GM19467 (cell line): ENCODE measurements around the gene KRTAP4-1.
"Not testable (repeated sequence)": the region's sequence is repeated elsewhere in the genome, so short reads cannot be mapped to it uniquely, and the experiment has no call there.

Experiments used
- ATAC-seq: cut with Tn5 transposase; IDR thresholded peaks from one replicate; pipeline ENCODE4 v1.9.1; 2021; ENCODE audit warnings: mild to moderate bottlenecking, moderate library complexity; ENCODE audit not compliant: unreplicated experiment

Gene KRTAP4-1

DNA sequence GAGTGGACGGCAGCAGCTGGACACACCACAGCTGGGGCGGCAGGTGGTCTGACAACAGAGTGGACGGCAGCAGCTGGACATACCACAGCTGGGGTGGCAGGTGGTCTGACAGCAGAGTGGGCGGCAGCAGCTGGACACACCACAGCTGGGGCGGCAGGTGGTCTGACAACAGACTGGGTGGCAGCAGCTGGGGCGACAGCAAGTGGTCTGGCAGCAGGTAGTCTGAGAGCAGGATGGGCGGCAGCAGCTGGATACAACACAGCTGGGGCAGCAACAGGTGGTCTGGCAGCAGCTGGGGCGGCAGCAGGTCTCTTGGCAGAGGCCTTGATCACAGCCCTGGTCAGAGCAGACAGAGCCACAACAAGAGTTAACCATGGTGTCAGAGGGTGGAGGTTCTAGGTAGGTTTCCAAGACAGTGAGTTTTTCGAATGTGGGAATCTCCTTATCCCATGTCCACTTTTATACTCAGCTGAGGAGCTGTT is at the start of gene KRTAP4-1:
KRTAP4-1 (minus strand) TSS at position 432 of the 482 bp plus-strand sequence; CDS start at position 375, 57 bp downstream.
- ATAC-seq, result no peak

DNA sequence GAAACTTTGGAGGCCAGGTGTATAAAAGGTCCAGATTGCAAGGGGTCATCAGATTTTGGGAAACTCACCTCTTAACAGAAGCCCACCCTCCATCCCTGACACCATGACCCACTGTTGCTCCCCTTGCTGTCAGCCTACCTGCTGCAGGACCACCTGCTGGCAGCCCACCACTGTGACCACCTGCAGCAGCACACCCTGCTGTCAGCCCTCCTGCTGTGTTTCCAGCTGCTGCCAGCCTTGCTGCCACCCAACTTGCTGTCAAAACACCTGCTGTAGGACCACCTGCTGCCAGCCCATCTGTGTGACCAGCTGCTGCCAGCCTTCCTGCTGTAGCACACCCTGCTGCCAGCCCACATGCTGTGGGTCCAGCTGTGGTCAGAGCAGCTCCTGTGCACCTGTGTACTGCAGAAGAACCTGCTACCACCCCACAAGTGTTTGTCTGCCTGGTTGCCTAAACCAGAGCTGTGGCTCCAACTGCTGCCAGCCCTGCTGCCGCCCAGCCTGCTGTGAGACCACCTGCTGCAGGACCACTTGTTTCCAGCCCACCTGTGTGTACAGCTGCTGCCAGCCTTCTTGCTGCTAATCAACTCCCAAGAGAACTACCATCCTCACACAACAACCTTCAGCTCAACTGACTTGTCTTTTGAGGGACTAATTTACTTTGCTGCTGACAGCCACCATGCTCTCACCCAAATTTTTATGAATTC is 47.8 kb upstream of the KRTAP4-1 start, which contains the start of gene KRTAP9-3:
KRTAP9-3 (plus strand) TSS at position 51 of the 707 bp plus-strand sequence; CDS start at position 104, 53 bp downstream.
- ATAC-seq, result not testable (repeated sequence)

DNA sequence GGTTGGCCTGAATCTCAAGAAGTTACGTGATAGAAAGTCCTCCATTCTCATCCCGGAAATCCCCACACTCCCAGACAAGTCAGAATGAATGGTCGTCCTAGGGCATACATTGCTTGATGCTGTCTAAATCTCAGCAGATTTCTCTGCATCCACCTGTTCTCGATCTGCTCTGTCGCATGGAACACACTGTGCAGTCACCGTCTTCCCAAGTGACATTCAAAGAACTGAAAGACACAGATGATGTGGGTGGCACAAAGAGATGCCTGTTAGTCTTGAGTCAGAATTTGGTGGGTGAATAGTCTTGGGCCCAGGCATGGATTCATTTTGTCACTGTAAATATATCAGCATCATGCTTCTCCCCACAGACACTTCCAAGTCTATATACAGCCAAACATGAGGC is 47.0 kb upstream of the KRTAP4-1 start:
- no peak for ATAC-seq

DNA sequence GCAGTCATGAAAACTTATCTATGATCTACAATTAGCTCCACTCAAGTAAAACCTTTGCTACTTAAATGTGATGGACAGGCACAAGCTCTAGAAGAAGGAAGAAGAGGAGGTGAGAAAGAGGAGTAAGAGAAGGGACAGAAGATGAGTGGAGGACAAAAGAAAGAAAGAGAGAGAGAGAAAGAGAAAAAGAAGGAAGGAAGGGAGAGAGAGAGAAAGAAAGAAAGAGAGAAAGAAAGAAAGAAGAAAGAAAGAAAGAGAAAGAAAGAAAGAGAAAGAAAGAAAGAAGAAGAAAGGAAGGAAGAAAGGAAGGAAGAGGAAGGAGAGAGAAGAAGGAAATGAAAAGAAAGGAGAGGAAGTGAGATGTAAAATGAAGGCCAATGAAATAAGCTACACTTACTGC is 45.4 kb upstream of the KRTAP4-1 start:
- no peak for ATAC-seq

DNA sequence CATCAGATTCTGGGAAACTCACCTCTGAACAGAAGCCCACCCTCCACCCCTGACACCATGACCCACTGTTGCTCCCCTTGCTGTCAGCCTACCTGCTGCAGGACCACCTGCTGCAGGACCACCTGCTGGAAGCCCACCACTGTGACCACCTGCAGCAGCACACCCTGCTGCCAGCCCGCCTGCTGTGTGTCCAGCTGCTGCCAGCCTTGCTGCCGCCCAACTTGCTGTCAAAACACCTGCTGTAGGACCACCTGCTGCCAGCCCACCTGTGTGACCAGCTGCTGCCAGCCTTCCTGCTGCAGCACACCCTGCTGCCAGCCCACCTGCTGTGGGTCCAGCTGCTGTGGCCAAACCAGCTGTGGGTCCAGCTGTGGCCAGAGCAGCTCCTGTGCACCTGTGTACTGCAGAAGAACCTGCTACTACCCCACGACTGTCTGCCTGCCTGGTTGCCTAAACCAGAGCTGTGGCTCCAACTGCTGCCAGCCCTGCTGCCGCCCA is 41.9 kb upstream of the KRTAP4-1 start, which contains the start of gene KRTAP9-2:
KRTAP9-2 (plus strand) TSS at position 51 of the 498 bp plus-strand sequence; CDS start at position 58, 7 bp downstream.
- ATAC-seq, result not testable (repeated sequence)

DNA sequence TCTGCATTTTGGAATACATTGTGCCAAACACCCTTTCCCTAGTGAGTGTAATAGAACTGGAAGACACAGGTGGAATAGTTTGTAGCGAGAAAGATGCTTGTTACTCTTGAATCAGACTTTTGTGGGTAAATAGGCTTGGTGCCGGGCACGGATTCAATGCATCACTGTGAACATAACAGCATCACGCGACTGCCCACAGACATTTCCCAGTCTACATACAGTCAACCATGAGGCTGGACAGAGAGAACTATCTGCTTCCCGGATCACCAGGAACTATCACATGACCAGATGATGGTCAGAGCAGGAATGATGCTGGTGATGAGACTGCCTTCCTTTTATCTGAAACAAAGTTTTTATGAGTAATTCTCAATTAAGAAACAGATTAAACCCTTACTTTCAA is 41.3 kb upstream of the KRTAP4-1 start:
- no peak for ATAC-seq

DNA sequence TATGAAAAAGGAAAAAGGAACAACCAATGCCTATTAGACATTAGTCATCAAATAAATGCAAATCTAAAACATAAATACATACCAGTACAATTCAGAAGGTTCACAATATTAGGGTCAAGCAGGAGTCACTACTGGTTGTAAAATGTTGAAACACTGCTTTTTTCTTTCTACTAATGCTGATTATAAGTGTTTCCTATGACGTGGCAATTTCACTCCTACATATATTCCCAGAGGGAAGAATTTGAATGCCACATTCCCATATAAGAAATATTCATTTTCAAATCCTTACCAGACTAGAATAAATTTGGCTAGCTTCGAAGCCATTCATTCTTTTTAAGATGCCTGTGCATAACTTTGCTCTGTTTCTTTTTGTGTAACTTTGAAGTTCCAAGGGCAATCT is 39.1 kb upstream of the KRTAP4-1 start:
- ATAC-seq, result no peak

DNA sequence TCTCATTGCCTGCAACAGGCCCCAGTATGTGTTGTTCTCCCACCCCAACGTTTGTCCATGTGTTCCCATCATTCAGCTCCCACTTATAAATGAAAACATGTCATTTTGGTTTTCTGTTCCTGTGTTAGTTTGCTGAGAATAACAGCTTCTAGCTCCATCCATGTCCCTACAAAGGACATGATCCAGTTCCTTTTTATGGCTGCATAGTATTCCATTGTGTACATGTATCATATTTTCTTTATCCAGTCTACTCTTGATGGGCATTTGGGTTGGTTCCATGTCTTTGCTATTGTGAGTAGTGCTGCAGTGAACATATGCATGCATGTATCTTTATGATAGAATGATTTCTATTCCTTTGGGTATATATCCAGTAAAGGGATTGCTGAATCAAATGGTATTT is 31.0 kb upstream of the KRTAP4-1 start:
- ATAC-seq, result no peak

DNA sequence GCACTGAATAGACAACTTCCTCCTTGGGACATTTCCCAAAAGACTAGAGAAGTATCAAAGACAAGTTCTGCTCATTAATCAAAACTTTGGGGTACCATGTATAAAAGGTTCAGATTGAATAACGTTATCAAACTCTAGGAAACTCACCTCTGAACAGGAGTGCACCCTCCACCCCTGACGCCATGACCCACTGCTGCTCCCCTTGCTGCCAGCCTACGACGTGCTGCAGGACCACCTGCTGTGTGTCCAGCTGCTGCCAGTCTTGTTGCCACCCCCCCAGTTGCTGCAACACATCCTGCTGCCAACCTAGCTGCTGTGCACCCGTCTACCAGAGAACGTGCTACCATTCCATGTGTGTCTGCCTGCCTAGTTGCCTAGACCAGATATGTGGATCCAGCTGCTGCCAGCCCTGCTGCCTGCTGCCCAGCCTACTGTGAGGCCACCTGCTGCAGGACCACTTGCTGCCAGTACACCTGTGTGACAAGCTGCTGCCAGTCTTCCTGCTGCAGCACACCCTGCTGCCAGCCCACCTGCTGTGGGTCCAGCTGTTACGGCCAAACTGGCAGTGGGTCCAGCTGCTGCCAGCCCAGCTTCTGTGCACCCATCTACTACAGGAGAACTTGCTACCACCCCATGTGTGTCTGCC is 27.9 kb upstream of the KRTAP4-1 start:
- ATAC-seq, result no peak

DNA sequence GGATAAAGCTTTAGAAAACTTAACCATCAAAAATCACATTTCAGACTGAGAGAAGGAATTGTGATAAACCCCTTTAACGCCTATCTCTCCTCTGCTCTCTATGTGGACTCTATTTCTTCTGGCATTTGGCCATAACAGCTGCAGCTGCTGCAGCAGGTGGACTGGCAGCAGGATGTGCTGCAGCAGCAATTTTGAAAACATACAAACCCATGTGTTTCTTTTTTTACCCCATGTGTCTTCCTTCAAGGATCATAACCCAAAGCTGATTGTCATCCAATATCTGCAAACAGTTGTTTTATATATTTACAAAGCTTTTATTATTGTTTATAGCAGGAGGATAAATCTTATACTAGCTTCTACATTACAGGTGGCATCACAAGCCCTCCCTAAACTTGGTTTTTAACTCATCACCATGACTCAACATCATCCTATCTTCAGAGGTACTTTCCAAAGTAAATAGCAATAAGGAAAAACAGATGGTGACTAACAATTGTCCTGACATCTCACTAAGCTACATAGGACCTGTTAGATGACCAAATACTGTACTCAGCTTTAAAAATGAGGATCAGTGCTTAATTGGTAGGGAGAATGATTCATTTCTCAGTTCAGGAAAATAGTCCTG is 27.2 kb upstream of the KRTAP4-1 start:
- no peak for ATAC-seq

DNA sequence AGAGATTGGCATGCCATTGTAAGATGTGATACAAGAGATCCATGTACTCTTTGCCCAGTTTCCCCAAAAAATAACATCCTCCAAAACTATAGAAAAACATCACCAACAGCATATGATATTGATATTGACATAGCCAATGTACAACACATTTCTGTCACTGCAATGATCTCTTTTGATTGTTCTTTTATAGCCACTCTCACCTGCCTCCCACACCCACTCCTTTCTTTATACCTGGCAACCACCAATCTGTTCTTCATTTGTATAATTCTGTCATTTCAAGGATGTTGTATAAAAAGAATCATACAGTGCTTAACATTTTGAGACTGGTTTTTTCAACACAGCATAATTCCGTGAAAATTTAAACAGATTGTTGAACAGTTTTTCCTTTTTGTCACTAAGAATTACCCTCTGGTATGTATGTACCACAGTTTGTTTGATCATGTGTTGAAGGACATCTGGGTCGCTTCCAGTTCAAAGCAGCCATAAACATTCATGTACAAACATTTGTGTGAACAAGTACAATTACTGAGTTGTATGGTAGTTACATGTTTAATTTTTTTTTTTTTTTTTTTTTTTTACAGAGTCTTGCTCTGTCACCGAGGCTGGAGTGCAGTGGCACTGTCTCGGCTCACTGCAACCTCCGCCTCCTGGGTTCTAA is 14.8 kb upstream of the KRTAP4-1 start:
- no peak for ATAC-seq

DNA sequence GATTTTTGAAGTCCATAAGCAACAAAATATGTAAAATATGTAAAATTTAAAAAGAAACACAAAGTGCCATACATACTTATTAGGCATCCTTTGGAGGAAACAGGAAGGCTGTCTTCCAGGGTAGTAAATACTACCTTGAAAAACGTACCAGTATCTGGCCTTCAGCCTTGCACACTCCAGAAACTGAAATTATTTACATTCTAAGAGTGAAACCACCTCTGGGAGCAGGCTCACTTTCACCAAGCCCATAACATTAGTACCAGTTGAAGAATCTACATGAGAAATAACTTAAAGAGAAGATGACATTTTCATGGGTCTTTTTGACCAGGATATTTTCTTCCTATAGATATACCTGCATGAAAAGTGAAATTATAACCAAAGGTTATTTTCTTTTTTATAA is 11.4 kb upstream of the KRTAP4-1 start:
- no peak for ATAC-seq

DNA sequence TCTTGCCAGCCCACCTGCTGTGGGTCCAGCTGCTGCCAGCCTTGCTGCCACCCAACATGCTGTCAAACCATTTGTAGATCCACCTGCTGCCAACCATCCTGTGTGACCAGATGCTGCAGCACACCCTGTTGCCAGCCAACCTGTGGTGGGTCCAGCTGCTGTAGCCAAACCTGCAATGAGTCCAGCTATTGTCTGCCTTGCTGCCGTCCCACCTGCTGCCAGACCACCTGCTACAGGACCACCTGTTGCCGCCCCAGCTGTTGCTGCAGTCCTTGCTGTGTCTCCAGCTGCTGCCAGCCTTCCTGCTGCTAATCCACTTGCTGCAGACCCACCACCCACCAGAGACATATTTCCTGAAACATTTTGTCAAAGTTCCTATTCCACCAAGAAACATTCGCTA is 5.6 kb upstream of the KRTAP4-1 start:
- no peak for ATAC-seq

DNA sequence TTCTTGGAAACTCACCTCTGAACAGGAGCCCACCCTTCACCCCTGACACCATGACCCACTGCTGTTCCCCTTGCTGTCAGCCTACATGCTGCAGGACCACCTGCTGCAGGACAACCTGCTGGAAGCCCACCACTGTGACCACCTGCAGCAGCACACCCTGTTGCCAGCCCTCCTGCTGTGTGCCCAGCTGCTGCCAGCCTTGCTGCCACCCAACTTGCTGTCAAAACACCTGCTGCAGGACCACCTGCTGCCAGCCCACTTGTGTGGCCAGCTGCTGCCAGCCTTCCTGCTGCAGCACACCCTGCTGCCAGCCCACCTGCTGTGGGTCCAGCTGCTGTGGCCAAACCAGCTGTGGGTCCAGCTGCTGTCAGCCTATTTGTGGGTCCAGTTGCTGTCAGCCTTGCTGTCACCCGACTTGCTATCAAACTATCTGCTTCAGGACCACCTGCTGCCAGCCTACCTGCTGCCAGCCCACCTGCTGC is 5.2 kb upstream of the KRTAP4-1 start, which contains the start of gene KRTAP9-1:
KRTAP9-1 (plus strand) TSS at position 51 of the 482 bp plus-strand sequence; CDS start at position 51, 0 bp downstream.
- not testable (repeated sequence) for ATAC-seq

DNA sequence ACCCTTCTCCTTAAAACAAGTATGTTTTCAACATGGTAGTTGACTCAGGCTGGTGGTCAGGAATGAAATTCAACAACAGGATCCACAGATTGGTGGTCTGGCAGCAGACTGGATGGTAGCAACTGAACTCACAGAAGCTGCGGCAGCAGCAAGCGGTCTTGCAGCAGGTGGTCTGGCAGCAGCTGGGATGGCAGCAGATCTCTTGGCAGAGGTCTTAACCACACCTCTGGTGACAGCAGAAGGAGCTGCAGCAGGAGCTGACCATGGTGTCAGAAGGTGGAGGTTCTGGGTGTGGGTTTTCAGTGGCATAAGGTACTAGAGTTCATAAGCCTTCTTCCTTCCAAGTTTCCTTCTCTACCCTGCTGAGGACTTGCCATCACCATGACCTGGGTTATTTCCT is 2.2 kb upstream of the KRTAP4-1 start:
- ATAC-seq, result no peak

DNA sequence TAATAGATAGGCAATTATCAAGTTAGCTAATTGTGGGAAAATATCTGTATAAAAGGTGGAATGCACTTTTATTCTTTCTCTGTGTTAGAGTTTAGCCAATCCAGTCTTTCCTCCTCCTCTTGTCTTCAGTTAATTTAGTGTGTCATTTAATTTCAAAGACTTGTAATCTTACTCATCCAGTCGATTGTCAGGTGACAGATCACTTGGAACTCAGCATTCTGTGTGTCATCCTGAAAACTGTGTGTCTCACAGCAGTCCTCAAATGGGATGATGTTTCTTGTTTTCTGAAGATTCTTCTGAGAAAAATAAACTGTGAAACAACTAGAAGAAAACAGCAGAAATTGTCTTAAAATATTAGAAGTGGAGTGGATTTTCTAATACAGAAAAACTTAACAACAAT is 290 bp upstream of the KRTAP4-1 start:
- no peak for ATAC-seq

DNA sequence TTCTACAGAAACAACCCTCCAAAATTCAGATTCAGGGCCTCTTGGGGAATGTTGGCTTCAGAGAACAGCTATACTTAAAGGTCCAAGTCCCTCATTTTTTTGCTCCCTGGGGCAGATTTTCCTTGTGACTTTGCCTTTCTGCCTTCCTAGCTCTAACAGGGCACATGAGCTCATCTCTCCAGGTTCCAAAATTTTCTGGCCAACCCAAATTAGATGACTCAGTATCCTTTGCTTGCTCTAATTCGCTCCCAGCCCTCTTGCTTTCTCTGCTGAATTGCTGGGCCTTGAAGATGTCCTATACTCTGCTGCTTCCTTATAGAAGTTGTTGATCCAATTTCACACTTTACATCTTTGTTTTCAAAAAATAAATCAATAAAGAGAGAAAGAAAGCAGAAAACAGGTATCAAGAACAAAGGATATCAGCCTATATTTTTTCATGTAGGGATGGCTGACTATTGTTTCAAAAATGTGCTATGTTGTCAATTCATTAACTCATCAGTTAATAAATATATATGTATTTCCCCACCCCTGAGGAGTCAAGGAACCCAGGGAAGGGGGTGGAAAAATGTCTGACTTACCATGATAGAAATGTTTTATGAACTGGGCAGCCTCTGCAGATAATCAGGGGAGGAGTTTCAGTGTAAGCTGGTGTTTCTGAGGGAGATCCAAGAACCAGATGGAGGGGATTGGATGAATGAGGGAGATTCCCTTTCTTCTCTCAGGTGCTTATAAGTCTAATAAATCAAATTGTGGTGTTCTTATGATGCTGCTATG is 5.7 kb downstream of the KRTAP4-1 start:
- ATAC-seq, result no peak

DNA sequence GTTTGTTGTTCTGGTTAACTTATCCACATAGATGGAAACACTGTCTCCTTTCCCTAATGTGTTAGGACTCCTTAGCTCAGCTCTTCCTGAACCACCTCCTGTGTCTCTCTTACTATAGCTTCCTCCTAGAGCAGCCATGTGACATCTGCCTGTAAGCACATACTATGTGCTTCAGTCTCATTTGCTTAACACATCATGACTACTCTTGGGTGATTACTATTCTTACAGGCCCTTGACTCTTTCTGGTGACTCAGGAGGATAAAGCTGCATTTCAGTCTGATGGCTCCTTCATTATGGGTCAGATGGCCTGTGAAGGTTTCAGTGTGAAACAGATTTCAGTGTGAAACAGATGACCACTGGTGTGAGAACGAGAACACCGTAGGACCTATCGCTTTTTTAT is 6.4 kb downstream of the KRTAP4-1 start:
- no peak for ATAC-seq

DNA sequence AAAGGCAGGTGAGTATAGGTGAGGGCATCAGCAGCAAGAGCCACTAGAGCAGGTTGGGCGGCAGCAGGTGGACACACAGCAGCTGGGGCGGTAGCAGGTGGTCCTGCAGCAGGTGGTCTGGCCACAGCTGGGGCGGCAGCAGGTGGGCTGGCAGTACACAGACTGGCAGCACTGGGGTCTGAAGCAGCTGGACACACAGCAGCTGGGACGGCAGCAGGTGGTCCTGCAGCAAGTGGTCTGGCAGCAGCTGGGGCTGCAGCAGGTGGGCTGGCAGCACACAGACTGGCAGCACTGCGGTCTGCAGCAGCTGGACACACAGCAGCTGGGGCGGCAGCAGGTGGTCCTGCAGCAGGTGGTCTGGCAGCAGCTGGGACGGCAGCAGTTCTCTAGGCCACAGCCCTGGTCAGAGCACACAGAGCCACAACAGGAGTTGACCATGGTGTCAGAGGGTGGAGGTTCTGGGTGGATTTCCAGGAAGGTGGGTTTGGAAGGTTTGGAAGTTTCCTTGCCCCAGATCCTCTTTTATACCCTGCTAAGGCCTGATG is 6.9 kb downstream of the KRTAP4-1 start, which contains the start of gene KRTAP4-2:
KRTAP4-2 (minus strand) TSS at position 495 of the 545 bp plus-strand sequence; CDS start at position 438, 57 bp downstream.
- ATAC-seq, result no peak
